ENCODE data around the gene STX8. TPM values are rescaled to one million over a fixed set of nuclear protein-coding genes. Genes with fewer than 3 reads are reported as not detected.

The STX8 gene
- total RNA-seq, 1 donor from 2014 or later: 57.8 TPM

DNA sequence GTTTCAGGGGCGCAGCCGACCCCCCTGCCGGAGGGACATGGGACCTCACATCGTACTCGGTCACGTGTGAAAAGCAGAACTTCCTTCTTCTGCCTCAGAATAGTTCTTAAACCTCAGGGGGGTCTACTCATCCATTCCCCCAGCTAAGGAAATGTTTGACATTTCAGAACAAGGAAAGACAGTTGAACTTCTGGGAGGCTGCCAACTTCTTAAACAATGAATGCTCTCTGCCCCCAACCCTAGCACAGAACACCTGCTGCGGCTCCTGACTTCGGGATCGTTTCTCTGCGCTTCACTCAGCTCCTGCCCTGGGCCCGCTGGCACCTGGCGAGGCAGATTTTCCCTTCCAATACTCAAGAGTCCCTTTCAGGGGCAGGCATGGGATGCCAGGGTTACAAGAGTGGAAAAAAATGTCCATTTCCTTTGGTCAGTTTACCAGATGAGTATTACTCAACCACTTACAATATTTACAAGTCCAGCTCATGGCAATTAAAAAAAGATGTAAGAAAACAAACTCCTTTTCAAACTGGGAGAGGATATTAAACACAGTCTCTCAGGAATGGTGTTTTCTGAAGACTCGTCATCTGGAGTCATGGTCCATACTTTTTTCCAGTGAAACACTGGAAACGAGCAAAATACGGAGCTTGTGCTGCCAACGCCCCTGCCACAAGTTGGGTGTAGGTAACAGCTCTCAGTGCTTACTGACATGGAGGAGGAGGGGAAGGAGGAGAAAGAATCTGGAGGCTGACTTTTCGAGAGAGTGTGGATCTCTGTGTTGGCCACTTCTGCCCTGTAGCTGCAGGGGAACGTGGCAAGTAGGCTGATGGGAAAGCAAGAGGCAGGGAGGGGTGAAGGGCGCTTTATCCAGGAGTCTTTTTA, 318.6 kb downstream of the STX8 start:
- TF ChIP-seq, protein P1, sequence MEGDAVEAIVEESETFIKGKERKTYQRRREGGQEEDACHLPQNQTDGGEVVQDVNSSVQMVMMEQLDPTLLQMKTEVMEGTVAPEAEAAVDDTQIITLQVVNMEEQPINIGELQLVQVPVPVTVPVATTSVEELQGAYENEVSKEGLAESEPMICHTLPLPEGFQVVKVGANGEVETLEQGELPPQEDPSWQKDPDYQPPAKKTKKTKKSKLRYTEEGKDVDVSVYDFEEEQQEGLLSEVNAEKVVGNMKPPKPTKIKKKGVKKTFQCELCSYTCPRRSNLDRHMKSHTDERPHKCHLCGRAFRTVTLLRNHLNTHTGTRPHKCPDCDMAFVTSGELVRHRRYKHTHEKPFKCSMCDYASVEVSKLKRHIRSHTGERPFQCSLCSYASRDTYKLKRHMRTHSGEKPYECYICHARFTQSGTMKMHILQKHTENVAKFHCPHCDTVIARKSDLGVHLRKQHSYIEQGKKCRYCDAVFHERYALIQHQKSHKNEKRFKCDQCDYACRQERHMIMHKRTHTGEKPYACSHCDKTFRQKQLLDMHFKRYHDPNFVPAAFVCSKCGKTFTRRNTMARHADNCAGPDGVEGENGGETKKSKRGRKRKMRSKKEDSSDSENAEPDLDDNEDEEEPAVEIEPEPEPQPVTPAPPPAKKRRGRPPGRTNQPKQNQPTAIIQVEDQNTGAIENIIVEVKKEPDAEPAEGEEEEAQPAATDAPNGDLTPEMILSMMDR (conservative IDR thresholded peaks at IDR 0.05; ENCODE audit: low read depth, low read length): no peak
- no peak for DNase-seq (ENCODE audit: low read depth)
- H3K4me3 ChIP-seq (ENCODE audit: low read depth, low read length): no peak overlapping the region

DNA sequence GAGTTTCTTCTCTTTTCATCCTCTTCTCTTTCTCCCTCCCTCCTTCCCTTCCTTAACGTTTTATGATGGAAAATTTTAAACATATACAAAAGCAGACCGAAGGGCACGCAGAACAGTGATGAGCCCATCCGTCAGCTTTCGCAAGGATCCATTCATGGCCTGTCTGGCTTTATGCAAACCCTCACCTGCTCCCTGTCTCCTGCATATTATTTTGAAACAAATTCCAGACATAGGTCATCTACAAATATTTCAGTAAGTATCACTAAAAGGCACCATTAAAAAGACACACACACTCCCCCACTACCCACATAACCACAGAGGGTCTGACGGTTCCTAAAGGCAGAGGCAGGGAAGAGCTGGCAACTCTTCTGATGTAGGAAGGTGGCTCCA, 319.3 kb downstream of the STX8 start:
- no peak overlapping the region for H3K4me3 ChIP-seq (ENCODE audit: low read depth, low read length)
- DNase-seq (ENCODE audit: low read depth): no peak
- TF ChIP-seq, protein P1 (conservative IDR thresholded peaks at IDR 0.05; ENCODE audit: low read depth, low read length): no peak

DNA sequence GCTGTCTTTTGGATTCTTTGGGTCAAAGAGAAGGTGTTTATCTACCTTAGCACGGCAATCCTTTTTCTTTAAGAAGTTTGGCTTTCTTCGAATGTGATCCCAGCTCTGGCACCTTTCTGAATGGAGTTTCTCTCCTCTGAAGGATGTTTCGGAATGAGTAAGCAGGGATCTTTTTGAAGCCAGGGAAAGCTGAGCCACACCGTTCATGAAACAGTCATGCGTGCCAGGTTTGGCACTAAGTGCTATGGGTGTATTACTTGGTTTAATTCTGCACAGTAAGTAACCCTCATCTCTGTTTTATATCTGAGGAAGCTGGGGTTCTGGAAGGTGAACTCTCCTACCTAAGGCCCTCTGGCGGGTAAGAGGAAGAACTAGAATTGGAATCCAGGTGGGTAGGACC, 319.8 kb downstream of the STX8 start:
- H3K4me3 ChIP-seq (ENCODE audit: low read depth, low read length): no peak overlapping the region
- TF ChIP-seq, protein P1 (conservative IDR thresholded peaks at IDR 0.05; ENCODE audit: low read depth, low read length): no peak
- DNase-seq (ENCODE audit: low read depth): no peak

DNA sequence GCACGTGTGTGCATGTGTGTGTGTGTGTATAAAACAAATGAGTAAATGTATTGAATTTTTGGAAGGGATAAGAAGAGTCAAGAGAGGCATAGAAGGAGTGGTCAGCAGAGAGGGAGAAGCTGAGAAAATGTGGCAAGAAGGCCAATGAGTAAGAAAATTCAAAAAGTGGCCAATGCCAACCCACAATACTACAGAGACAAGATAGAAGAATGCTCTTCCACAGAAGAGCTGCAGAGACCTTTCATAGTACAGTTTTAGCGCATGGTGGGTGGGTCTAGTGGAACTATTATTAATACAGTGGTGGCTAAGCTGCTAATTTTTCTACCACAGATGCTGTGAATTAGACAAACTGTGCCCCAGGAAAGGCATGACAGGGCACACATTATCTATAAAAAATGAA, 320.8 kb downstream of the STX8 start:
- H3K4me3 ChIP-seq (ENCODE audit: low read depth, low read length): no peak overlapping the region
- DNase-seq (ENCODE audit: low read depth): no peak
- TF ChIP-seq, protein P1 (conservative IDR thresholded peaks at IDR 0.05; ENCODE audit: low read depth, low read length): no peak

DNA sequence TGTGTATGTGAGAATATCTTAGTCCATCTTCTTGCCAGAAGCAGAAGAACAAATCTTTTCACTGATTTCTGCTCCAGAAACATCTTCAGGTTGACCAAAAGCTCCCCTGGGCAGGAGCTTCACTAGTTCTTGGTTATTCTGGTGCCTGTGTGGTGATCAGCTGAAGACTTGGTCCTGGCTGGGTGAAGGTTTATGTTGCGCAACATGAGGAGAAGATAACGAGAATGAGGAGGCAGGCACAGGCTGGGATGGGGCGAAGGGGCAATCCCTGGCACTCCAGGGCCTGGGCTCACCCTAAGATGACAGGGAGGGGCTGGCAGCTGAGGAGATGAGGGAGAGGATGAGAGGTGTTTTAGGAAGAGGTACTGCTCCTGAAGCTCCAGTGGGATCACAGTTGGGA, 322.3 kb downstream of the STX8 start:
- TF ChIP-seq, protein P1 (conservative IDR thresholded peaks at IDR 0.05; ENCODE audit: low read depth, low read length): no peak
- no peak for DNase-seq (ENCODE audit: low read depth)
- no peak overlapping the region for H3K4me3 ChIP-seq (ENCODE audit: low read depth, low read length)

DNA sequence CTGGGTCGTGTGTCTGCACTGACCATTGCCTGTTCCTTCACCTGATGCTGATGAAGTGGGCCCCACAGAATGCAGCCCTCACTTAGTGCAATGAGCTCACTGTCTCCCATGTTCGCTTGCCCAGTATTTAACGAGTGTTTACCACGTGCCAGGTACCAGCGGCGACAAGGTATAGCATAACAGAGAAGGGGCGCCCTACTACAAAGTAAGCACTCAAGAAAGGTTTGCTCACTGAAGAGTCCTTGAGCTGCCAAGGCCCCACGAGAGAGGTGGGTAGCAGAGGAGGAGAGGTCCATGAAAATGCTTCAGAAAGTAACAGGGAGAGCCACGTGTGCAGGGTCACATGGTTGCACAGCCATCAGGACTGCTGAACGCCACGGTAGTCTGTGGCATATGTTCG, 324.3 kb downstream of the STX8 start:
- DNase-seq (ENCODE audit: low read depth): no peak
- TF ChIP-seq, protein P1 (conservative IDR thresholded peaks at IDR 0.05; ENCODE audit: low read depth, low read length): no peak
- no peak overlapping the region for H3K4me3 ChIP-seq (ENCODE audit: low read depth, low read length)

Data from epithelial cell of proximal tubule (primary cell).